Right lobe of liver (tissue), 6 donors: ENCODE measurements around the gene PIK3C2G. TPM values are rescaled to one million over a fixed set of nuclear protein-coding genes. Genes with fewer than 3 reads are reported as not detected.
"Not testable (repeated sequence)": the region's sequence is repeated elsewhere in the genome, so short reads cannot be mapped to it uniquely, and the experiment has no call there.

Experiments used
- ATAC-seq, 4 donors: fragments of 200-7000 bp; cut with Tn5 transposase; one replicate each; pipeline ENCODE4 v1.9.1; 2020; ENCODE audit warnings: mild to moderate bottlenecking in 4 of 4, moderate library complexity in 4 of 4
- DNase-seq, 3 donors: peaks; one replicate each; pipeline ENCODE4 v3.0.0-alpha.2; 2020
- H3K27ac ChIP-seq, 3 donors: fragments of 200-600 bp; one replicate each; pipeline ENCODE4 v1.8.0; 2022
- H3K27me3 ChIP-seq, 2 donors: fragments of 200-600 bp; one replicate each; pipeline ENCODE4 v1.8.0; 2022
- H3K36me3 ChIP-seq, 4 donors: fragments of 200-600 bp; sonication (generic) in 1 of 4; one replicate each; pipeline versions ENCODE4 v1.5.1 to v1.8.0; 2017 to 2022; ENCODE audit warnings: control low read depth in 1 of 4
- H3K4me1 ChIP-seq, 4 donors: fragments of 200-600 bp; sonication (generic) in 1 of 4; one replicate each; pipeline versions ENCODE4 v1.5.1 to v1.8.0; 2017 to 2022; ENCODE audit warnings: control low read depth in 1 of 4
- H3K4me3 ChIP-seq, 3 donors: fragments of 200-600 bp; one replicate each; pipeline ENCODE4 v1.8.0; 2022
- H3K9me3 ChIP-seq, 4 donors: fragments of 200-600 bp; sonication (generic) in 1 of 4; one replicate each; pipeline versions ENCODE4 v1.5.1 to v1.8.0; 2017 to 2022; ENCODE audit warnings: control low read depth in 1 of 4
- POLR2A ChIP-seq: fragments of 450-650 bp; IDR thresholded peaks from one replicate; pipeline ENCODE4 v1.6.1; 2017; ENCODE audit warnings: antibody characterized with exemption, mild to moderate bottlenecking
- WGBS: methylation state at CpG from one replicate; pipeline ENCODE4 v1.1.6; 2018; ENCODE audit warnings: low coverage, low lambda C conversion rate; ENCODE audit not compliant: insufficient coverage; ENCODE audit errors: missing lambda C conversion rate; 5-methylcytosine and 5-hydroxymethylcytosine counted together
- intact Hi-C, 2 donors: fragments of 100-400 bp; cut with DNase I; formaldehyde crosslinking; loops; one replicate each; pipeline versions ENCODE4 v1.11.2 to v1.14.1; 2022
- total RNA-seq, 6 experiments: library from RNA; depleted of rRNA in 2 of 6; stranded (reverse); fragments of >200 nt in 2 of 6; fragmentation: NEBNext Ultra II Directional in 3 of 6; extraction: Animal tissue kit (Norgen Biotek cat#: 25700) in 3 of 6; gene quantifications; one replicate each; pipeline versions ENCODE4 v1.1.0 to v1.2.4, GENCODE V29; 2016 to 2023
- TF ChIP-seq, protein P1 (sequence below), 4 donors: fragments of 200-600 bp in 3 of 4; fragments of 450-650 bp in 1 of 4; IDR thresholded peaks; one replicate each; pipeline versions ENCODE4 v1.5.1 to v1.8.0; 2016 to 2022; ENCODE audit warnings: antibody characterized with exemption in 4 of 4, mild to moderate bottlenecking in 2 of 4
- donor health status: DM: no; HTN: yes; CAD: no.
- donor health status: DM: no; HTN: no; CAD: no.
- donor health status: DM: no; HTN: no; CAD: no.
- donor health status: DM: no; HTN: yes; CAD: no.
- donor health status: DM: no; HTN: yes; CAD: no.

The PIK3C2G gene
- total RNA-seq, 6 experiments from 2014 or later, result 12.5 to 30.5 (median 24.8) TPM

DNA sequence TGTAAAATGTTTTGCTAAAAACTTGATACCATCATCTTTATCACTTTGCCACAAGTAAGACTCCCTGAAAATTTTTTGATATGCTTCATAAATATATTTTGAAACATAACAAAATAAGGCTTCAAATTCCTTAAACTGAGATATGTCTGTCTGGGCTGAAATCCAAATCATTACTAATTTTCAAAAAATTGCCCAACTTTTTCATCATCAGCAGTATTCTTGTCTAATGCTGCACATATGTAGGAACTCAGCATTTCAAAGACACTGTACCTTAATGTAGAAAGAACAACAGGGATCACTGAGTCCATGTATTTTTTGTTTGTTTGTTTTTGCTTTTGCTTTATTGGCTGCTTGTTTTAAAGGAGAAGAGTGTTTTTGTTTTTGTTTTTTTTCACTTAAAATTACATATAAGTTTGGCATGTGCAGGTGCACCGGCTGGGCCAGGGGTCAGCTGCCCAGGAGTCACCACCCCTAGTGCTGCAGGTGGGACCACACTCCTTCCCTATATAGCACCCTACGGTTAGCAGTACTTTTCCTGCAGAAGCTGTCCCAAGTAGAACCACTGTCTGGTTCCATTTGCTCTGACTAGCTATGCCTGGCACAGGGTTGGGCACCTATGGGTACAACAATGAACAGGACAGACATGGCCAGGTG, 231.2 kb downstream of the PIK3C2G start:
- Histone ChIP-seq H3K4me1 (no peaks in the 10 kb centered on the region), H3K9me3 (no peaks in the 10 kb centered on the region), H3K27ac (no peak overlapping the region), H3K27me3 (no peaks in the 10 kb centered on the region), H3K4me3 (no peak overlapping the region), H3K36me3 (peaks cover 0 to 31% (median 0%) of the 10 kb centered on the region in 4 donors)
- intact Hi-C loops, result no loop called here
- TF ChIP-seq POLR2A, result no peak
- TF ChIP-seq, protein P1, sequence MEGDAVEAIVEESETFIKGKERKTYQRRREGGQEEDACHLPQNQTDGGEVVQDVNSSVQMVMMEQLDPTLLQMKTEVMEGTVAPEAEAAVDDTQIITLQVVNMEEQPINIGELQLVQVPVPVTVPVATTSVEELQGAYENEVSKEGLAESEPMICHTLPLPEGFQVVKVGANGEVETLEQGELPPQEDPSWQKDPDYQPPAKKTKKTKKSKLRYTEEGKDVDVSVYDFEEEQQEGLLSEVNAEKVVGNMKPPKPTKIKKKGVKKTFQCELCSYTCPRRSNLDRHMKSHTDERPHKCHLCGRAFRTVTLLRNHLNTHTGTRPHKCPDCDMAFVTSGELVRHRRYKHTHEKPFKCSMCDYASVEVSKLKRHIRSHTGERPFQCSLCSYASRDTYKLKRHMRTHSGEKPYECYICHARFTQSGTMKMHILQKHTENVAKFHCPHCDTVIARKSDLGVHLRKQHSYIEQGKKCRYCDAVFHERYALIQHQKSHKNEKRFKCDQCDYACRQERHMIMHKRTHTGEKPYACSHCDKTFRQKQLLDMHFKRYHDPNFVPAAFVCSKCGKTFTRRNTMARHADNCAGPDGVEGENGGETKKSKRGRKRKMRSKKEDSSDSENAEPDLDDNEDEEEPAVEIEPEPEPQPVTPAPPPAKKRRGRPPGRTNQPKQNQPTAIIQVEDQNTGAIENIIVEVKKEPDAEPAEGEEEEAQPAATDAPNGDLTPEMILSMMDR (IDR thresholded peaks at IDR 0.05), result no peak
- WGBS, result no CpG with 5 or more reads among the region's 2 CpGs
- DNase-seq (no peak), ATAC-seq (no peak)

GRCh38 chr12:18496156-18496555, 234.8 kb downstream of the PIK3C2G start:
- H3K9me3 ChIP-seq, result no peaks in the 10 kb centered on the region
- intact Hi-C loops, result no loop called here
- H3K27ac ChIP-seq, result no peak overlapping the region
- H3K4me1 ChIP-seq, result no peaks in the 10 kb centered on the region
- DNase-seq (no peak), ATAC-seq (no peak)
- H3K27me3 ChIP-seq, result no peaks in the 10 kb centered on the region
- peaks cover 0 to 51% (median 3%) of the 10 kb centered on the region in 4 donors for H3K36me3 ChIP-seq
- WGBS, result 95% methylated on average over 2 of the region's 2 CpGs
- no peak overlapping the region for H3K4me3 ChIP-seq
- TF ChIP-seq, protein P1 (IDR thresholded peaks at IDR 0.05), result no peak
- TF ChIP-seq POLR2A, result no peak

GRCh38 chr12:18500160-18500574, 238.8 kb downstream of the PIK3C2G start:
- H3K9me3 ChIP-seq, ATAC-seq, intact Hi-C loops, H3K27me3 ChIP-seq, H3K4me1 ChIP-seq, H3K4me3 ChIP-seq, H3K27ac ChIP-seq: not testable (repeated sequence)
- WGBS, result no CpG with 5 or more reads among the region's 35 CpGs
- H3K36me3 ChIP-seq, result peaks cover 0 to 37% (median 3%) of the 10 kb centered on the region in 4 donors
- peak in 1 of 3 donors; percentile 51 for DNase-seq

- ATAC-seq, H3K4me3 ChIP-seq, H3K9me3 ChIP-seq, H3K27me3 ChIP-seq, DNase-seq, H3K4me1 ChIP-seq, H3K27ac ChIP-seq, intact Hi-C loops: not testable (repeated sequence)
- 94% methylated on average over 20 of the region's 21 CpGs for WGBS
- peaks cover 0 to 35% (median 3%) of the 10 kb centered on the region in 4 donors for H3K36me3 ChIP-seq
These were observed 239.4 kb downstream of the PIK3C2G start for GRCh38 chr12:18500736-18501135.

DNA sequence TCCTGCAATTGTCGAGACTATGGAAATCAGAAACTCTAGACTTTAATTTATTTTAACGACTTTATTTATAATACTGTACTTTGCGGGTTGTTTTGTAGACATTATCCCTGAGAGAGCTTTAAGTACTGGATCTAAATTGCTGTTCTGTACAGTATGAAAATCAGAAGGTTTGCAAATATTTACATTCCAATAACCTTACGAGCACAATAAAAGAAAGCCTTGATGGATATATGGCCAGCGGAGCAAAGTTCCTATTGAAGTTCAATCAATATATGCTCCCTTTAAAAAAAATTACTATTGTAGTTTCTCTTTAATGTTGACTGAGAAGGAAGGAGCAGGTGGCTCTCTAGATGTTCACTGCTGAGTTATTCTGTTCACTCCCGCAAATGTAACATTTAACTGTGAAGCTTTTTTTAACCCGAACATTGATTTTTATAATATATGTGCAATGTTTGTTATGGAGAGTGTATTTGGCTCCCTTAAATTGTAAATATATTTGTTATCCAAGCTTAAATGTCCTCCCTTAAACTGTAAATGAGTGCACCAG, 241.2 kb downstream of the PIK3C2G start:
- Histone ChIP-seq H3K27ac (no peak overlapping the region), H3K27me3 (no peaks in the 10 kb centered on the region), H3K4me3 (no peak overlapping the region), H3K4me1 (no peaks in the 10 kb centered on the region), H3K9me3 (no peaks in the 10 kb centered on the region), H3K36me3 (peaks cover 0 to 19% (median 3%) of the 10 kb centered on the region in 4 donors)
- ATAC-seq, result no peak
- intact Hi-C loops, result no loop called here
- no peak for DNase-seq
- no peak for TF ChIP-seq POLR2A
- TF ChIP-seq, protein P1 (IDR thresholded peaks at IDR 0.05), result no peak
- 92% methylated on average over 7 of the region's 7 CpGs for WGBS
